GM13977 (cell line): ENCODE measurements around the gene METTL27.
"Not testable (repeated sequence)": the region's sequence is repeated elsewhere in the genome, so short reads cannot be mapped to it uniquely, and the experiment has no call there.

Experiments used
- DNase-seq: peaks from one replicate; pipeline ENCODE4 v3.0.0; 2012; ENCODE audit warnings: low spot score
- in situ Hi-C: fragments of 300-500 bp; cut with MboI; formaldehyde crosslinking; loops from one replicate; pipeline ENCODE4 v1.12.0; 2022; ENCODE audit warnings: low sequenced_read_pairs, low pct_unique_long_range_greater_than_20kb, mixed read lengths, inconsistent platforms; ENCODE audit not compliant: unreplicated experiment
- TF ChIP-seq, protein P1 (sequence below): IDR thresholded peaks from 2 replicates; pipeline ENCODE4 v1.5.1; 2012; ENCODE audit warnings: mild to moderate bottlenecking, control low read depth; ENCODE audit not compliant: insufficient read depth; ENCODE audit errors: extremely low read depth, missing control alignments

Gene METTL27

DNA sequence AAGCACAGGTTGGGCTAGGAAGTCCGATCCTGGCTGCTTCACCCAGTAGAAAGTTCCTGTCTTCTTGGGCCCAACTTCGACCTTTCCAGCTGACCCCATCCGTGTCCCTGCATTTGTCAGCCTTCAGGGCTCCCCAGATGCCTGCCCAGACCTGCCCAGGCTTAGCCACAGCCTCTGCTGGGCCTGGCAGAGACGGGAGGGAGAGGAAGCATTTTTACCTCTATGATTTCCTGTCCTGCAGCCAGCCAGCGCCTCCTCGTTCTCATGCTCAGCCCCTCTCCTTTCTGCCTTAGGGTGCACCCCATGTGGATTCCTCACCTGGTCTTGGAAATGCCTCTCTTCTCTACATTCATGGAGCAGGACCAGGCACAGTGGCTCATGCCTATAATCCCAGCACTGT, 3.7 kb downstream of the METTL27 start:
- no peak for DNase-seq
- TF ChIP-seq, protein P1, sequence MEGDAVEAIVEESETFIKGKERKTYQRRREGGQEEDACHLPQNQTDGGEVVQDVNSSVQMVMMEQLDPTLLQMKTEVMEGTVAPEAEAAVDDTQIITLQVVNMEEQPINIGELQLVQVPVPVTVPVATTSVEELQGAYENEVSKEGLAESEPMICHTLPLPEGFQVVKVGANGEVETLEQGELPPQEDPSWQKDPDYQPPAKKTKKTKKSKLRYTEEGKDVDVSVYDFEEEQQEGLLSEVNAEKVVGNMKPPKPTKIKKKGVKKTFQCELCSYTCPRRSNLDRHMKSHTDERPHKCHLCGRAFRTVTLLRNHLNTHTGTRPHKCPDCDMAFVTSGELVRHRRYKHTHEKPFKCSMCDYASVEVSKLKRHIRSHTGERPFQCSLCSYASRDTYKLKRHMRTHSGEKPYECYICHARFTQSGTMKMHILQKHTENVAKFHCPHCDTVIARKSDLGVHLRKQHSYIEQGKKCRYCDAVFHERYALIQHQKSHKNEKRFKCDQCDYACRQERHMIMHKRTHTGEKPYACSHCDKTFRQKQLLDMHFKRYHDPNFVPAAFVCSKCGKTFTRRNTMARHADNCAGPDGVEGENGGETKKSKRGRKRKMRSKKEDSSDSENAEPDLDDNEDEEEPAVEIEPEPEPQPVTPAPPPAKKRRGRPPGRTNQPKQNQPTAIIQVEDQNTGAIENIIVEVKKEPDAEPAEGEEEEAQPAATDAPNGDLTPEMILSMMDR = no peak
- in situ Hi-C loops = no loop called here

DNA sequence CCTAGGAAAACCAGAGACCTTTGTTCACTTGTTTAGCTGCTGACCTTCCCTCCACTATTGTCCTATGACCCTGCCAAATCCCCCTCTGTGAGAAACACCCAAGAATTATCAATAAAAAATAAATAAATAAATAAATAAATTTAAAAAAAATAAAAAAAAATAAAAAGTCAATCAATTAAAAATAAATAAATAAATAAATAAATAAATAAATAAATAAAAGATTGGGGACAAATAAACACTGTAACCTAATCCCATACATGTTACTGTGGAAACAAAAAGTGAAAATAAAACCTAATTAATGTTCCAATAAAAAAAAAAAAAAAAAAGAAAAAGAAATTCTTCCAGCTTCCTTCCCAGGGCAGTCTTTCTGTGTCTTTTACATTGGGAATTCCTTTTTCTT, 5.1 kb downstream of the METTL27 start:
- DNase-seq, in situ Hi-C loops: not testable (repeated sequence)

DNA sequence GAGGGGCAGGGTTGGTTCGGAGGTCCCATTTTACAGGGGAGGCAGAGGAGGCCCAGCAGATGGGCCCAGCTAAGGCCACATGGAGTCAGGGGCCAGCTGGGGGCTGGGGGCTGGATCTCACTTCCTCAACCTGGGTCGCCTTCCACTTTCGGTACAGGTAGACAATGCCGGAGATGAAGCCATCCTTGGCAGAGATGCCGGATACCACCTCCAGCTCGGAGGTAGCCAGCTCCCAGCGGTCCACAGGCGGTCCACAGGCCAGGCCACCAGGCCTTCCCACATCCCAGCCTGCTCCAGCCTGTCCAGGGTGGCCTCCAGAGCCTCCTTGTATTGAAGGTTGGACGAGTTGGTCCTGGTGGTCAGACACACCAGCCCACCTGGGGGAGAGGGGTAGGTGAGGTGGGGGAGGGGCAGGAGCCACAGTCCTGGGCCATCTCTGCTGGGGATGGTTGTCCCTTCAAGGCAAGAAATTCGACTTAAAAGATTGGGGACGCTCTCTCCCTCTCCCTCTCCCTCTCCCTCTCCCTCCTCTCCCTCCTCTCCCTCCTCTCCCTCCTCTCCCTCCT, 7.6 kb downstream of the METTL27 start:
- DNase-seq = no peak
- in situ Hi-C loops = no loop called here
- TF ChIP-seq, protein P1 = no peak

DNA sequence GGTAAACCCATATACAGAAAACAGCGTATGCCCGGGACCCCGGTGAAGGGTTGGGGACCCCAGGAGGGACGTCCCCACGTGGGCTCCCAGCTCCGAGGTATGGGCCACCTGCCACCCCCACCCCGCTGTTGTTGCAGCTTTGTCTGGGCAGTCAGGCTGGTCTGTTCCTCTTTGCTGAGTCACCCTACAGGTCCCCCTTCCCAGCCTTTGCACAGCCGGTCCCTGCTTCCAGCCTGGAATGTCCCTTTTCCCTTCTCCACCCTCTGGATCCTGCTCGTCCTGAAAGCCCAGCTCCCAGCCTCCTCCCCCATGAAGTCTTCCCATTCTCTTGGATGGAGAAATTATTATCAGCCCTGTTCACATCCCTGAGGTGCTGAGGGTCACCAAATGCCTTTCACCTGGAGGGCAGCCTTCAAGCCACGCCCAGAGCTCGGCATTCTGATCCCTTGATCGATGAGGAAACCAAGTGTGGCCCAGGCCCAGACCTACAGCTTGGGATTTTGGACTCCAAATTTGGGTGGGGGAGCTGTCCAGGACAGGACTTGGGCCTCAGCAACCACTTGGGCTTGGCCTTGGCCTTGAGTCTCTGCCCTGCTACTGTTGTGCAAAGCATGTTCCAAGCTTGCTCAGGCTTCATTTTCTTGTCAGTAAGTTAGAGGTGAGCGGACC, 8.9 kb downstream of the METTL27 start:
- in situ Hi-C loops = no loop called here
- DNase-seq = no peak
- TF ChIP-seq, protein P1 = no peak

DNA sequence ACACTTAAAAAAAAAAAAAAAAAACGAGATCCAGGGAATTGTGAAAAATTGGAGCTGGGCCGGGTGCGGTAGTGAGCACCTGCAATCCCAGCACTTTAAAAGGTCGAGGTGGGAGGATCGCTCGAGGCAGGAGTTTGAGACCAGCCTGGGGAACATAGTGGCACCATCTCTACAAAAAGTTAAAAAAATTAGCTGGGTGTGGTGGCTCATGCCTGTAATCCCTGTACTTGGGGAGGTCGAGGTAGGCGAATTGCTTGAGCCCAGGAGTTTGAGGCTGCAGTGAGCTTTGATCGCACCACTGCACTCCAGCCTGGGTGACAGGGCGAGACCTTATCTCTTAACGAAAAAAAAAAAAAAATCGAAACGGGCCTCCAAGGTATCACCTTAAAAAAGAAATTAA, 9.5 kb downstream of the METTL27 start:
- TF ChIP-seq, protein P1 = no peak
- no peak for DNase-seq
- in situ Hi-C loops = no loop called here

DNA sequence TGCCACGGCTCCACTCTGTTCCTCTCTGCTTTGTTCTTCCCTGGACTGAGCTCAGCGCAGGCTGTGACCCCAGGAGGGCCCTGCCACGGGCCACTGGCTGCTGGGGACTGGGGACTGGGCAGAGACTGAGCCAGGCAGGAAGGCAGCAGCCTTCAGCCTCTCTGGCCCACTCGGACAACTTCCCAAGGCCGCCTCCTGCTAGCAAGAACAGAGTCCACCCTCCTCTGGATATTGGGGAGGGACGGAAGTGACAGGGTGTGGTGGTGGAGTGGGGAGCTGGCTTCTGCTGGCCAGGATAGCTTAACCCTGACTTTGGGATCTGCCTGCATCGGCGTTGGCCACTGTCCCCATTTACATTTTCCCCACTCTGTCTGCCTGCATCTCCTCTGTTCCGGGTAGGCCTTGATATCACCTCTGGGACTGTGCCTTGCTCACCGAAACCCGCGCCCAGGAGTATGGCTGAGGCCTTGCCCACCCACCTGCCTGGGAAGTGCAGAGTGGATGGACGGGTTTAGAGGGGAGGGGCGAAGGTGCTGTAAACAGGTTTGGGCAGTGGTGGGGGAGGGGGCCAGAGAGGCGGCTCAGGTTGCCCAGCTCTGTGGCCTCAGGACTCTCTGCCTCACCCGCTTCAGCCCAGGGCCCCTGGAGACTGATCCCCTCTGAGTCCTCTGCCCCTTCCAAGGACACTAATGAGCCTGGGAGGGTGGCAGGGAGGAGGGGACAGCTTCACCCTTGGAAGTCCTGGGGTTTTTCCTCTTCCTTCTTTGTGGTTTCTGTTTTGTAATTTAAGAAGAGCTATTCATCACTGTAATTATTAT, 10.3 kb downstream of the METTL27 start:
- TF ChIP-seq, protein P1 = no peak
- in situ Hi-C loops = no loop called here
- no peak for DNase-seq

DNA sequence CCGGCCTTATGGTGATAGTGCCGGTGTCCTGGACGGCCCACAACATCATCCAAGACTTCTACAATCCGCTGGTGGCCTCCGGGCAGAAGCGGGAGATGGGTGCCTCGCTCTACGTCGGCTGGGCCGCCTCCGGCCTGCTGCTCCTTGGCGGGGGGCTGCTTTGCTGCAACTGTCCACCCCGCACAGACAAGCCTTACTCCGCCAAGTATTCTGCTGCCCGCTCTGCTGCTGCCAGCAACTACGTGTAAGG, 10.8 kb downstream of the METTL27 start:
- TF ChIP-seq, protein P1 = no peak
- no peak for DNase-seq
- in situ Hi-C loops = no loop called here
